MCF 10A (cell line): ENCODE data around the gene RRAGD. TPM values are rescaled to one million over a fixed set of nuclear protein-coding genes. Genes with fewer than 3 reads are reported as not detected.

Experiments
- BruUV-seq: library from RNA; stranded (reverse); fragments of 400-500 nt; replicated peaks from 2 replicates; lab custom pipeline; 2021; lab: Mats Ljungman, UMichigan
- CTCF ChIA-PET: fragments of 300-600 bp; sonication (Branson Sonifier 250); formaldehyde crosslinking; extraction: SDS; loops from one replicate; lab custom pipeline; 2021; ENCODE audit warnings: antibody characterized with exemption, inconsistent platforms; lab: Yijun Ruan, JAX
- POLR2A ChIA-PET: fragments of 300-600, 350-650 bp; sonication (Branson Sonifier 250); formaldehyde crosslinking; extraction: SDS; loops from one replicate; lab custom pipeline; 2020; ENCODE audit warnings: antibody characterized with exemption, inconsistent platforms; lab: Yijun Ruan, JAX
- DNase-seq: peaks from one replicate; pipeline ENCODE4 v3.0.0-alpha.2; 2018; ENCODE audit not compliant: unreplicated experiment
- H3K27ac Mint-ChIP-seq: one replicate; pipeline ENCODE4 v1.8.0; 2022; ENCODE audit warnings: mild to moderate bottlenecking, low read depth, mixed read lengths; ENCODE audit not compliant: unreplicated experiment
- H3K27me3 Mint-ChIP-seq: one replicate; pipeline ENCODE4 v1.8.0; 2022; ENCODE audit warnings: mixed read lengths; ENCODE audit not compliant: insufficient read depth, unreplicated experiment
- H3K36me3 Mint-ChIP-seq: one replicate; pipeline ENCODE4 v1.8.0; 2022; ENCODE audit warnings: mild to moderate bottlenecking, moderate library complexity, mixed read lengths; ENCODE audit not compliant: insufficient read depth, unreplicated experiment
- H3K4me1 Mint-ChIP-seq: one replicate; pipeline ENCODE4 v1.8.0; 2022; ENCODE audit warnings: mixed read lengths; ENCODE audit not compliant: insufficient read depth, unreplicated experiment
- H3K4me3 Mint-ChIP-seq: one replicate; pipeline ENCODE4 v1.8.0; 2022; ENCODE audit warnings: mild to moderate bottlenecking, moderate library complexity, mixed read lengths; ENCODE audit not compliant: unreplicated experiment
- H3K9me3 Mint-ChIP-seq: one replicate; pipeline ENCODE4 v1.8.0; 2022; ENCODE audit warnings: mixed read lengths; ENCODE audit not compliant: unreplicated experiment
- CTCF ChIP-seq: fragments of 200-600 bp; IDR thresholded peaks from one replicate; pipeline ENCODE4 v1.8.0; 2022; ENCODE audit warnings: antibody characterized with exemption, mild to moderate bottlenecking; ENCODE audit not compliant: unreplicated experiment
- intact Hi-C: fragments of 100-400 bp; cut with micrococcal nuclease; formaldehyde crosslinking; loops from 2 replicates; pipeline ENCODE4 v1.14.1; 2022
- total RNA-seq: library from RNA; stranded (reverse); gene quantifications from 2 replicates; pipeline ENCODE4 v1.2.3, GENCODE V29; 2022

RRAGD gene
- total RNA-seq, 1 experiment from 2014 or later: 0.33 TPM

GRCh38 chr6:89393659-89394058 lies 18.4 kb downstream of the RRAGD start:
- Mint-ChIP-seq H3K4me3 (no peak overlapping the region), H3K27ac (no peak overlapping the region), H3K4me1 (no peaks in the 10 kb centered on the region), H3K9me3 (peaks cover 10% of the 10 kb centered on the region), H3K36me3 (no peaks in the 10 kb centered on the region), H3K27me3 (peaks cover 19% of the 10 kb centered on the region)
- no peak for DNase-seq
- CTCF ChIA-PET: no interaction called here
- intact Hi-C loops: no loop called here
- BruUV-seq: no TSS peak
- TF ChIP-seq CTCF: no peak
- POLR2A ChIA-PET: no interaction called here

GRCh38 chr6:89392823-89393222 lies 19.2 kb downstream of the RRAGD start:
- Mint-ChIP-seq H3K27me3 (peaks cover 19% of the 10 kb centered on the region), H3K9me3 (peaks cover 10% of the 10 kb centered on the region), H3K4me3 (no peak overlapping the region), H3K27ac (no peak overlapping the region), H3K4me1 (no peaks in the 10 kb centered on the region), H3K36me3 (no peaks in the 10 kb centered on the region)
- no peak for DNase-seq
- ChIA-PET CTCF (no interaction called here), POLR2A (no interaction called here)
- BruUV-seq: no TSS peak
- intact Hi-C loops: no loop called here
- TF ChIP-seq CTCF: no peak

GRCh38 chr6:89388846-89389245 lies 23.2 kb downstream of the RRAGD start:
- H3K9me3 Mint-ChIP-seq: peaks cover 8% of the 10 kb centered on the region
- H3K36me3 Mint-ChIP-seq: no peaks in the 10 kb centered on the region
- no peak for TF ChIP-seq CTCF
- POLR2A ChIA-PET: no interaction called here
- H3K27me3 Mint-ChIP-seq: peaks cover 13% of the 10 kb centered on the region
- no peak for DNase-seq
- no TSS peak for BruUV-seq
- H3K4me3 Mint-ChIP-seq: no peak overlapping the region
- CTCF ChIA-PET: interaction anchor here (0.6 to 1.9 kb wide), 3 partner anchors 17 to 39 kb away, joined by 3 to 8 read pairs (median 5); no protein-coding TSS in a partner anchor
- intact Hi-C loops: no loop called here
- peaks cover 6% of the 10 kb centered on the region for H3K4me1 Mint-ChIP-seq
- no peak overlapping the region for H3K27ac Mint-ChIP-seq

- H3K4me3 Mint-ChIP-seq: no peak overlapping the region
- peaks cover 6% of the 10 kb centered on the region for H3K4me1 Mint-ChIP-seq
- intact Hi-C loops: no loop called here
- DNase-seq: no peak
- H3K9me3 Mint-ChIP-seq: no peaks in the 10 kb centered on the region
- CTCF ChIA-PET: interaction anchor here (0.8 to 1.6 kb wide), 3 partner anchors 15 to 40 kb away, joined by 3 to 5 read pairs (median 4); no protein-coding TSS in a partner anchor
- no peak overlapping the region for H3K27ac Mint-ChIP-seq
- no TSS peak for BruUV-seq
- TF ChIP-seq CTCF: no peak
- peaks cover 1% of the 10 kb centered on the region for H3K27me3 Mint-ChIP-seq
- H3K36me3 Mint-ChIP-seq: no peaks in the 10 kb centered on the region
- POLR2A ChIA-PET: no interaction called here
These were observed 24.4 kb downstream of the RRAGD start for GRCh38 chr6:89387516-89388201.
